ENCODE measurements around the gene SPZ1.

GRCh38 chr5:80308526-80308925 lies 11.3 kb upstream of the SPZ1 start:
- TF ChIP-seq CTCF (IDR thresholded peaks at IDR 0.05; ENCODE audit: low read length) (no peak), EZH2 (optimal IDR thresholded peaks at IDR 0.05; ENCODE audit: low read depth, low read length) (no peak), EZH2phosphoT487 (IDR thresholded peaks at IDR 0.05; ENCODE audit: low read length) (no peak)

All from MM.1S (cell line).